C1 segment of cervical spinal cord (tissue), 14 donors: ENCODE data around the gene THAP5.

ENCODE experiments used
- DNase-seq, 14 donors: peaks; one replicate each; lab custom pipeline; 2025; lab: John Stamatoyannopoulos, UW

The THAP5 gene

GRCh38 chr7:108533712-108534111, 35.8 kb downstream of the THAP5 start:
- DNase-seq: no peak

DNA sequence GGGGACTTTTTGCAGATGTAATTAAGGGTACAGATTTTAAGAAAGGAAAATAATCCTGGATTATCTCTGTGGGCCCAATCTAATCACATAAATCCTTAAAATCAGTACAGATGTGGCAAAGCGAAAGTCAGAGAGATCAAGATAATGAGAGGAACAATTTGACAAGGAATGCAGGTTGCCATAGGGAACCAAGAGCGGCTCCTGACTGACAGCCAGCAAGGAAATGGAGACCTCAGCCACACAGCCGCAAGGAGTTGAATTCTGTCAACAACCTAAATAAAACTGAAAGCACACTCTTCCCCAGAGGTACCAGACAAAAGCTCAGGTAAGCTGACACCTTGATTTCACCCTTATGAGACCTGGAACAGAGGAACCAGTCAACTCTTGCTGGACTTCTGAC, 40.2 kb downstream of the THAP5 start:
- DNase-seq: no peak

DNA sequence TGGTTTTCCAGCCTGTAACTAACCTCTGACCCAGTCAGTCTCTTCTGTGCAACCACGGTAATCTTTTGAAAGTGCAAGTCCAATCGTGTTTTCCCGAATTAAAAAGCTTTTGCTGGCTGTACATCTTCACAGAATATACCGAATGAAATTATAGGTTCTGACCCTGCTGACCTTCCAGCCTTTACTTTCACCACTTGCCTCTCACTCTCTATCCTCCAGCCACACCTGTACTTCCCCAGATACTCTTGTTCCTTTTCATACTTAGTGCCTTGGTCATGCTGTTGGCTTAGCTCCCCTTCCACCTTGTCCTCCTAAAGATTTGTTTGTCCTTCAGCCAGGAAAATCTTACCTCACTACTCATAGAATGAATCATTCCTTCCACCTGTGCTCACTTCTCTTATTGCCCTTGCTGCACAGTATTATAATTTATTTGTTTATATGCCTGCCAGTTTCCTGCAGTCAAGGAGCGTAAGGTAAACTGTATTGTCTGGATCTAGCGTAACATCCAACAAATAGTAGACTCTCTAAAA, 41.3 kb downstream of the THAP5 start:
- no peak for DNase-seq

- DNase-seq: no peak
These were observed 42.8 kb downstream of the THAP5 start for GRCh38 chr7:108526768-108527017.

- DNase-seq: peak; percentile 98 to 100 (median 100)
These were observed 43.3 kb downstream of the THAP5 start, which contains the start of gene PNPLA8 for GRCh38 chr7:108525985-108526767. Gene PNPLA8, minus strand, starts transcription at chr7:108526135. Its CDS starts 10,644 bp downstream, at chr7:108515491.

- DNase-seq: peak in 1 of 14 donors; percentile 92
These were observed 44.0 kb downstream of the THAP5 start for GRCh38 chr7:108525327-108525984.

- DNase-seq: no peak
These were observed 46.7 kb downstream of the THAP5 start for GRCh38 chr7:108522780-108523179.

- no peak for DNase-seq
These were observed 51.6 kb downstream of the THAP5 start for GRCh38 chr7:108517951-108518350.

DNA sequence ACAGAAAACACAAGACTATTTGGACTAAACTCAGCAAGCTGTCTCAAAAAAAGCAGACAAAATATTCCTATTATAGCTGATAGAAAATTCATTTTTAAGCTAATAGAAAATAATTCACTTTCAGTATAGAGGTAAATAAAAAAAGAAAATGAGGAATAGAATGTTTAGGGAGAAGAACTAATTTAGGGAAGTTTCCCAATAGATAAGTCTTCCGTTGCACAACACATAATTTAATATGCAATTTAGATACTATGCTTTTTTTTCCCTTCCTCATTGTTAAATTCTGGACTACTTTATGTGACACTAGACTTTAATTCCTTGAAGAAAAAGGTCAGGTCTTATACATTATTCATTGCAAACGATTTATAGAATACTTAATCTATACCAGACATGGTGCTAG, 53.9 kb downstream of the THAP5 start:
- no peak for DNase-seq

GRCh38 chr7:108515013-108515412, 54.5 kb downstream of the THAP5 start:
- DNase-seq: no peak
